HG02798 (cell line): Measurements from ENCODE around the gene PDGFRB.
A peak's percentile ranks its signal among the peaks of the same experiment; 100 is the strongest.
"Not testable (repeated sequence)": the region's sequence is repeated elsewhere in the genome, so short reads cannot be mapped to it uniquely, and the experiment has no call there.

Experiments
- ATAC-seq: cut with Tn5 transposase; IDR thresholded peaks from one replicate; pipeline ENCODE4 v1.9.1; 2021; ENCODE audit warnings: mild to moderate bottlenecking; ENCODE audit not compliant: unreplicated experiment, poor library complexity

PDGFRB gene

DNA sequence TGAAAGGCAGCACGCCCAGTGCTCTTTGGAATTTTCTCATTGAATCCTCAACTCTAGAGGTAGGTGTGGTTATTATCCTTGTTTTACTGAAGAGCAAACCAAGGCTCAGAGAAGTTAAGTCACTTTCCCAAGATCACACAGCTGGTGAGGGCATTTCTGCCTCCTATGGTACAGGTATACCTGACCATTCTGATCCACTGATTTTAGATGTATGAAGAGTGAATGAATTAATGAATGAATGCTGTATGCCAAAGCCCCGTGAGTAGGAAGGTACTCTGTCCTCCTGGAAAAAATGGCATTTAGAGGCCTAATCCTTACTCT, 51.1 kb downstream of the PDGFRB start:
- no peak for ATAC-seq

DNA sequence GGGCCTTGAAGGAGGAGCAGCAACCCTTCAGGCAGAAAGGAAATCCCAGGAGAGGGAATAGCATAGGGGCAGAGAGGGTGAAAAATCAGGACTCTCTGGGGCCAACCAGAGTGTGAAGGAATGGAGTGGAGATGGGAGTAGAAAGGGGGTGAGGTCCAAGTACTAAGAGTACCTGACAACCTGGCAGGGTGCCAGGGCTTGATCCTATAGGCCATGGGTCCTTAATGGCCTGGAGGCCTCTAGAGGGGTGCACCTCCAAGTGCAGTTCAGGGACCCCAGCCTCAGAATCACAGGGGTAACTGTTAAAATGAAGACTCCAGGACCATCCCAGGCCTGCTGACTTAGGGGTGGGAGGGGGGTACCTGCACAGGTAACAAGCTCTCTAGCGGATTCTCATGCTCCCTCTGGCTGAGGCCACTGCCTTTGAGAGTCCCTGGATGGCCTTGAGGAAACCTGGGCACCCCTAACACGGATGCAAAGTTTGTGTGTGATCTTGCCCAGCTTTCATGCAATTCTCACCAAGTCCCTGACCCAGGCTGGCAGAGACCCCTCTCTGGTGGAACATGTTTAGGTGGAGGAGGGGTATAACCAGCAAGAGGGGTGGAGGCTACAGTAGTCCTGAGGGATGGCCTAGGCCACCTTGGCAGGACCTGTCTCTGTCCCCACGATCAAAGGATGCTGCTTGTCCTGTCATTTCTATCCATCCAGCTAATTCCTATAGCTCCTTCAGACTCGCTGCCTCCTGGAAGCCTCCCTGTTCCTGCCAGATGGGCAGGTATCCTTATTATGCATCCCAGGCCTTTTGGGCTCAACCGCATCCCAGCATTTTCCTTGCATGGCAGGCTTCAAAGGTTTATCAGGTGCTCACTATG, 51.7 kb downstream of the PDGFRB start:
- ATAC-seq = no peak

DNA sequence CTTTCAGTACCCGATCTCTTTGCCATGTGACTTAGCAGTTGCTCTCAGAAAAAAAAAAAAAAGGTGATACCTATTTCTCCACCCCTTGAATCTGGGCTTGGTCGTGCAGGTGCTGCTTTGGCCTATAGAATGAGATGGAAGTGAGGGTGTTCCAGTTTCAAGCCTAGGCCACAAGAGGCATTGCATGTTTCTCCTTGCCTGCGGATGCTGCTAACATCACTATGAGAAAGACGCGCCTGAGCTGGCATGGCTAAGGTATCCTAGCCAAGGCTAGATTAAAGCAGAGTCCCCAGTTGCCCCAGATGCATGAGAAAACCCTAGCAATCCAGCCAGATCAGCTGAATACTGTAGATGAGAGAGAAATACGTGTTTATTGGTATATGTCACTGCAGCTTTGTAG, 54.6 kb downstream of the PDGFRB start:
- no peak for ATAC-seq

DNA sequence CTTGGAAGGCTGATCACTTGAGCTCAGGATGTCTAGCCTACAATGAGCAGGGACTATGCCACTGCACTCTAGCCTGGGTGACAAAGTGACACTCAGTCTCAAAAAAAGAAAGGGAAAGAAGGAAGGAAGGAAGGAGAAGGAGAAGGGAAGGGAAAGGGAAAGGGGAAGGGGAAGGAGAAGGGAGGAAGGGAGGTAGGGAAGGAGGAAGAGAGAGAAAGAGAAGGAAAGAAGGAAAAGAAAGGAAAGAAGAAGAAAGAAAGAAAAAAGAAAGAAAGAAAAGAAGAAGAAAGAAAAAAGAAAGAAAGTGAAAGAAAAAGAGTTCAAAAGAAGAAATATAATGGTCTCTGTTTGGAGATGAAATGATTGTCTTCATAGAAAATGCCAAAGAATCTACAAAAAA, 58.5 kb downstream of the PDGFRB start:
- ATAC-seq = no peak

DNA sequence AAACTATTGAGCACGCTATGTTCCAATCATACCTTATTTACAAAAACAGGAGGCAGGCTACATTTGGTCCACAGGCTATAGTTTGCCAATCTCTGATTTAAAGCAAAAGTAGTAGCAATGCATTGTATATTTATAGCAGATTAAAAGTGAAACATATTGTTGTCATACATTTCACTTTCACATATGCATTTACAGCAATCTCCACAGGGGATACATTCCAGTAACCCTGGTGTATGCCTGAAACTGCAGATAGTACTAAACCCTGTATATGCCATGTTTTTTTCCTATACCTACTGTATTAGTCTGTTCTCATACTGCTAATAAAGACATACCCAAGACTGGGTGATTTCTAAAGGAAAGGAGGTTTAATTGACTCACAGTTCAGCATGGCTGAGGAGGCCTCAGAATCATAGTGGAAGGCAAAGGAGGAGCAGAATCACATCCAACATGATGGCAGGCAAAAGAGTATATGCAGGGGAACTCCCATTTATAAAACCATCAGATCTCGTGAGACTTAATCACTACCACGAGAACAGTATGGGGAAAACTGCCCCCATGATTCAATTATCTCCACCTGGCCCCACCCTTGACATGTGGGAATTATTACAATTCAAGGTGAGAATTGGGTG, 63.4 kb downstream of the PDGFRB start:
- no peak for ATAC-seq

DNA sequence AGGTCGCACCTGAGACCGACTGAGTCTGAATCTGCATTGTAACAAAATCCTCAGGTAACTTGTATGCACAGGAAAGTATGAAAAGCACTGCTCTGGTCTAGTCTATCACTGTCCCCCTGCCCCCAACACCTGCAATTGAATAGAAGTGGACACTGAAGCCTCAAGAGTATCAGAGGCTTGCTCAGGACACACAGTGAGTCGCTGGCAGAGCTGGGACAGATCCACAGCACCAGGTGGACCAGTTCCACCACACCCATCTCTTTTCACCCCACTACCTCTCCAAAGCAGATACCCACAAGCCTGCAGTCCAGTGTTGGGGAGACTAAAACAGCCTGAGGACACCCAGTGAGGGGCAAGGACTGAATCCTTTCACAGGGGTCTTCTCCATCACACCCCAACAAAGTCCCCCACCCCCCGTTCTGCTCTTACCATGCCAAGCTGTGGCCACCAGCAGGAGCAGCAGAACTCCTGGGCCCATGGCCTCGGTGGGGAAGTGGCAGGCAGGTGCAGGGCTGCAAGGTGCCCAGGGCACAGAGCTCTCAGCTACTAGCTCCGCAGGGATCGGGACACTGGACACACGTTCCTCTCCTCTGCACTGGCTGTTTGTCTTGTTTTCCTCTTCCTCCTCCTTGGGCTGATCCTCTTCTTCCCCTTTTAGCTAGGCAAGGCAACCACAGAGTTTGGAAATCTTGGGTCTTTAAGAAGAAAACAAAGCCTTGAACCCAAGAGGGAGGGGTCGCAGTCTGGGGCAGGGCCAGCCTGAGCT, 69.5 kb downstream of the PDGFRB start, which contains the start of gene CSF1R:
TSS of gene CSF1R (minus strand) at position 605 of the 766 bp plus-strand sequence. CDS start at position 478, 127 bp downstream.
- no peak for ATAC-seq

DNA sequence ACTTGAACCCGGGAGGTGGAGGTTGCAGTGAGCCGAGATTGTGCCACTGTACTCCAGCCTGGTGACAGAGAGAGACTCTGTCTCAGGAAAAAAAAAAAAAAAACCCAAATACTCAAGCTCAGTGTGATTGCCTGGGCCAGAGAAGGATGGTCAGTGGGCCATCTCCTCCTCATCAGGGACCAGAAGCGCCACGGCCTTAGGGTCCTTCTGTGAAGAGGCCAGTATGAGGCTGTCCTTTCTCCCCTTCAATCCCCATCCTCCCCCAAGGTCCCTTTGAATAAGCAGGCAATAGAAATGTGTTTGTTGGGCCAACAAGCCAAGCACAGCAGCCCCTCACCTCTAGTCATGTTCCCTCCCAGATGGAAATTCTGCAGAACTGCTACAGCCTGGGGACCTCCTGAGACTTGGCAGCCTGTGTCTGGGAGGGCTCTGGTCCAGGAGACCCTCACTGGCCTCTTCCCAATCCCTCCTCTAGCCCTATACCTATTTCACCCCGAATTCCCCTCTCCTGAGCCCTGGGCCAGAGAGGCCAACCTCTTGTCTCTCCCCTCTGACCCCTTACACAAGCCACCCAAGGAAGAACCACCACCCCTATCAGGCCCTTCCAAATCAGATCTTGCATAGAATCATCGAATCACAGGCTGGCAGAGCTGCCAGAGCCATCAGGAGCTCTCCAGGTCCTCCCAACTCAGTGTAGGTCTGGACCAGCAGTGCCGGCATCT, 70.3 kb downstream of the PDGFRB start:
- ATAC-seq = no peak

DNA sequence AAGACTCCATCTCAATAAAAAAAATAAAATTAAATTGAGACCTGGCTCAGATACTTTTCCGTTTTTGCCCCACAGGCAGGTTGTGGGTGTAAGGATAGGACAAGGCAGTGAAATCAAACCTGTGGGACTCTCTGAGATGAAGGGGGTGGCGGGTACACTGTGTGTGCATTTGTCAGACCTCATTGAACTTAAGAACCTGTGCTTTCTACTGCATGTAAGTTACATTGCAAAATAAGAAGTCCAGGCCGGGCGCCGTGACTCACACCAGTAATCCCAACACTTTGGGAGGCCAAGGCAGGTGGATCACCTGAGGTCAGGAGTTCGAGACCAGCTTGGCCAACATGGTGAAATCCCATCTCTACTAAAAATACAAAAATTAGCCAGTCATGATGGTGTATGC, 70.9 kb downstream of the PDGFRB start:
- not testable (repeated sequence) for ATAC-seq

DNA sequence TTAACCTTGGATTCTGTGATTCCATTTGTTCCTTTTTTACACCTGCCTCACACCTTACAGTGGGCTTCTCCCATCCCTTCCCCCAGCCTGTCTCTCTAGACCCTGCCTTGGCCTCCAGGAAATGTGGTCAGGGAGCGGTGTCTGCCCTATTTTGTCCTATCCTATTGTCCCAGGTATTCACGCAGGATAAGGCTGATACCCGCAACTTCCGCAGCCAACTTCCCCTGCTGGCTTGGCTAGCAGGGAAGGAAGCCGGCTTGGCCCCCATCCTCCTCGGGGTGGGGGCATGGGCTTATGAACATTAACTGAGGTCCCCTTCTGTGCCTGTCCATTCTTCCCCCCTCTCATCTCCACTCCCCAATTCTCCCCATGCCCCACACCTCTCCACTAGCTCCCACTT, 72.8 kb downstream of the PDGFRB start:
- no peak for ATAC-seq

DNA sequence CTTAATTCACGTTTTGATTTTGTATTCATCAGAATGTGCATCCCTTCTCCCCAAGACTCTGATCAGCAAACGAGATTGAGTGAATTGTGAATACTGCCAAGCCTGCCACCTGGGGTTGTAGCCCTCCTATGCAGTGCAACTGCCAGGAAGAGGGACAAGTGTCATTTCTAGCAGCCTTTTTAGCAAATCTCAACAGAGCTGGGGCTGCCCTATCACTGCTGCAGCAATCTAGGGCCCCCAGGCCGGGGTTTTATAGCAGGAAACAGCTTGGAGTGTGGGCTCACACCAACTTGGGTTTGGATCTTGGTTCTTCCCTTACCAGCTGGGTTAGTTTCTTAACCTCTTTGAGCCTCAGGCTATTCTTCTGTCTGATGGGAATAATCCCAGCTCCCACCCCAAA, 73.3 kb downstream of the PDGFRB start:
- no peak for ATAC-seq

DNA sequence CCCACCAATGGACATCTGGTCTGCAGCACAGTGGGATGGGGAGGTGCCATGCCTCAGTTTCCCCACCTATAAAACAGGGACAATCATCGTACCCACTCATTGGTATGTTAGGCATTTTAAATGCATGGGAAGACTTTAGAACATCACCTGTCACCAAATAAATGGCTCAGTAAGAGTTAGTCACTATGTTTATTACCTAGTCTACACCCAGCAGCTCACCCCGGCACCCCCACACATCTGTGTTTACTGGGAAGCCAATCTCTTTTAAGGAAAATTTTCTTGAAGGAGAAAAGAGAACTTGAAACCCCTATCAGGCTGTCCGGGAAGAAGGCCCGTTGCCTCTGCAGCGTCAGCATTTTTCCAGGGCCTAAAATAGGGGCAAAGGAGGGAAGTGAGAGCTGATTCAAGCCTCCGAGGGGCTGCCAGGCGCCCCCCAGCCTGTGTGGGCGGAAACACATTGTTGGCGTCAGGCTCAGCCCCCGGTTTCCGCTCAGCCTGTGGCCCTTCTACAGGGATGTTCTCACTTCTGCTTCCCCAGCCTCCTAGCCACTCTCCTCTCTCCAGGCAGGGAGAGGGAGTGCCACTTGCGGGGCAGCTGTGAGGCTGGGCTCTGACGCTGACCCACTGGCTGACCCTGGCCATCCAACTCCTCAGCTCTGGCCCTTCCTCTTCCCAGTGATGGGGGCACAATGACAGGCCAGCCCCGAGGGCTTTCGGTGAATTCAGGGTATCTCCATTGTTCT, 73.9 kb downstream of the PDGFRB start:
- ATAC-seq = peak; percentile 73

DNA sequence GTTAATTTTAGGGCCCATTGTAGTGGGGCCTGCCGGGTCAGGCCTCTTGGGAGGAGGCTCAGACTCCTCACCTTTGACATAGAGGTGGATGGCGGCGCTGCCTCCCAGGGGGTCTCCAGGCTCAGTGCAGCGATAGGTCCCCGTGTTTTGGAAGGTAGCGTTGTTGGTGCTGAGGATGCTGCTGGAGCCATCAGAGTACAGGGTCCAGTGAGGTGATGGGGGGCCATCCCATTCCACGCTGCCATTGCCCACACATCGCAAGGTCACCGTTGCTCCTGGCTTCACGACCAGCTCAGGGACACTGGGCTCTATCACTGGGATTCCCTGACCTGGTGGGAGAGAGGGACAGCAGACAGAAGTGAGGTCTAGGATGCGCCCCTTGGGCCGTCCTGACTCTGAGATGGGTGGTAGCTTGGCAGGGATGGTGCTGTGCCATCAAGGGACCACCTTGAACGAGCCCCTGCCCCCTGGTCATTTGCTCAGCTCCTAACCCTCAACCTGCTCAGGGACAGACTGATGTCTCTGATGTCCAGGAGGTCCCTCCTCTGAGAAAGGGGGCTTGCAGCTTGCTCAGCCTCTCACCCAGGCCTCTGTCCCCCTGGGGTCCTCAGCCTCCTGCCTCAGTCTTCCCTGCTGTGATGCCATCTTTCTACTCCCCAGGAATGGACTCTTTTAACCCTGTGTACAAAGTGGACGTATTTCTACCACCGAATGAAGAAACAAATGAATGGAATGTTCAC, 74.8 kb downstream of the PDGFRB start:
- no peak for ATAC-seq

DNA sequence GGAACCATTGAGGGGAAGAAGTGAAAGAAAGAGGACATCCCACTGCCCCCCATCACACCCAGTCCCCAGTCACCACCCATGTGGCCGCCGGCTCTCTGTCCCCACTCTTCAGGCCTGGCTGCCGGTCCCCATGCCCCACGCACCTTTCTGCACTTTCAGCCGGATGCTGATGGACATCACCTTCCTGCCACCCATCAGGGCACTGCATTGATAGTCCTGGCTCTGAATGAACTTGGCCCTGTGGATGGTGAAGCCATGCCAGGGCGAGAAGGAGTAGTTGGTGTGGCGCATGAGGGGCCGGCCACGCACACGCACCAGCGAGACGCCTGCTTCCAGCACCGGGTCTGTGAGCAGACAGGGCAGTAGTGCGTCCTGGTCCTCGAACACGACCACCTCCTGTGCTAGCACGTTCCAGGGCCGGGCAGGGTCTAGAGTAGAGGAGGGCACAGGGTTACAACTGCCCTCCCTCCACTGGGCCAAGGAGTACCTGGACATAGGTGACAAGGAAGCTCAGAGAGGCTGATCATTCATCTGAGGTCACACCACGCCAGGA, 75.7 kb downstream of the PDGFRB start:
- no peak for ATAC-seq

DNA sequence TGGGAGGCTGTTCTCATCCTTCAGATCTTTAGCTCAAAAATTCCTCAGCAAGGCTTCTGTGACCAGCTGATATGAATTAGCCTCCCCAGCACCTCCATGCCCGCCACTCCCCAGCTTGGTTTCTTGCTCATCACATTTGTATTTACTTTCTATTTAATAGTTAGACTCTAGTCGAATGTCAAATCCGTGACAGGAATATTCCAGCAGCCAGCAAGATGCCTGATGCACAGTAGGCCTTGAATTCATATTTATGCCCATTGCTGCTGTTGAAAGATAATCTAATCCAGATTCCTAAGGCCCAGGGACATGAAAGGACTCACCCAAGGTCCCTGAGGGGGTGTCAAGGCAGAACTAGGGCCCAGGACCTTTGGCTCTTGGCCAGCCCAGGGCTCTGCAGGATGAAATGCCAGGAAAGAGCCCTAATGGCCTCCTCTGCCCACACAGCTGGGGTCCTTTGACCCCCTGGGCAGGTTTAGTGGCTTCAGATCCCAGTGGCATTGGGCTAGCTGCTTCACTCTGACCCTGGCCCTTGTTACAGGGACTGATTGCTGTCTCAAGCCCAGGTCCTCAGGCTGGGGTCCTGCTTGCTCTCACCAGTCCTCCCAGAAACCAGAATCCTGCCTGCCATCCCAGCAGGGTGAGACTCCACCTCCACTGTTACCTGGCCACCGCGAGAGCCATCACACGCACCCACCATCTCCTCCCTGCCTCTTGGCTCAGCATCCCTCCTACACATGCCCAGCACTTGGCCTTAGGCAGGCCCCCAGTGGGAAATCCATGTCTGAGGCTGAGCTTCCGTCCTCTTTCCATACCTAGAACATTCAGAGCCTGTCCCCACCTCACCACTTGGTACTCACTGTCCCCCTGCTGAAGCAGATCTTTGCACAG, 76.6 kb downstream of the PDGFRB start:
- no peak for ATAC-seq

DNA sequence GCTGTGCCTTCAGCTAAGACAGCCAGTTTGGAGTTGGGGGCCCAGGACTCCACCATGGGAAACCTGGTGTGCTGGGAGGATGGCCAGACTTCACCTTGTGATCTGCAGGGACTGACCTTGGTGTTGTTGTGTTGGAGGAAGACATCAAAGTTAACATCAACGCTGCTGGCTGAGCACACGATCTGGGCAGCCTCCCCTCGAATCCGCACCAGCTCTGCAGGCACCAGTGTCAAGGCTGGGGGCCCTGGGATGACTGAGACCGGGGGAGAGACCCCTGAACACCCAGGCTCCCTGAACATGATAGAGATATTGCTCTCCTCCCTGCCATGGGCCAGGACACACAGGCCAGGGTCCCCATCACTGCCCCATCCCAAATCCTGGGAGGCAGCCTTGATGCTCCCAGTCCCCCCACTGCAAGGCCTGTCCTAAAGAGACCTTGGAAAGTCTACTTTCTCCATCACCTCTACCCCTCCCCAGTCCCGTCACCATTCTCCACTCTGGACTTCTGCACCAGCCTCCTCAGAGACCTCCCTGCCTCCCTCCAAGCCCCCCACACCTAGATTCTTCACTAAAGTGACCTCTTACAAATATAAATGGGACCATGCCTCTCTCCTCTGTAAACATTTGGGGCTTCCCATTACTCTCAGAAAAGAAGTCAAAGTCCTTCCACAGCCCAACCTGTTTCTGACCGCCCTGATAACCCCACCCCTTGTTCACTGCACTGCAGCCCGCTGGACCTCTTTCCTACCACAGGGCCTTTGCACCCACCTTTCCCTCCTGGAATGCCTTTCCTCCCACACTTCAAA, 77.4 kb downstream of the PDGFRB start:
- ATAC-seq = no peak

DNA sequence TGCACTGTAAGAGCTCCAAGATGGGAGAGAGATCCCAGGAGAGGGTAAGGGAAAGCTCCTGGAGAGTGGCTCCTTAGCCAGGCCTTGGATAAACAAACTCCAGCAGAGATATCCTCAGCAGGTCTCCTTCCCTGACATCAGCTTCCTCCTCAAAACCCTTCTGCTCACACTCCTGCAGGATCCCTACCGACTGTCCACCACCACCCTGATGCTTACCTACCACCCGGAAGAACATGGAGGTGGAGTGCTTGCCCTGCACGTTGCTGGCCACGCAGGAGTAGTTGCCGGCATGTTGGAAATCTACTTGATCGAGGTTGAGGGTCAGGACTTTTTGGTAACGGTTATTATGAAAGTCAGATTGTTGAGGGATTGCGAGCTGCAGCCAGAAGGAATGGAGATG, 78.6 kb downstream of the PDGFRB start:
- ATAC-seq = no peak

DNA sequence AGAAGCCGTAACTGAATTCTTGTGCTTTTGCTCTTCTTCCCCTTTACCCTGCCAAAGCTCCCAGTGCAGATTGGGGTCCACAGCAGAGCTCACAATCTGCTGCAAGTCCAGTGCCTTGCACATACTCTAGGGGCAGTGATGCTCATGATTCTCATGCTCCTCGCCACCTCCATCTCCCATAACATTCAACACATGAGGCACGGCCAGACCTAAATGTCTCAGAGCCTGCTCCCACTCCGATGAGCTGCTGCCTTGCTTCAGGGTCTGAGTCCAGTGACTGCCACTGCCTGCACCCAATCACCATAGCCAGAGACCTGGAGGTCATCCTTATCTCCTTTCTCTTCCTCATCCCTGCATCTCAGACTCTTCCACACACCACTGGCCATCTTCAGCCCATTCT, 79.8 kb downstream of the PDGFRB start:
- ATAC-seq = no peak
